ENCODE measurements around the gene CDC25B.

DNA sequence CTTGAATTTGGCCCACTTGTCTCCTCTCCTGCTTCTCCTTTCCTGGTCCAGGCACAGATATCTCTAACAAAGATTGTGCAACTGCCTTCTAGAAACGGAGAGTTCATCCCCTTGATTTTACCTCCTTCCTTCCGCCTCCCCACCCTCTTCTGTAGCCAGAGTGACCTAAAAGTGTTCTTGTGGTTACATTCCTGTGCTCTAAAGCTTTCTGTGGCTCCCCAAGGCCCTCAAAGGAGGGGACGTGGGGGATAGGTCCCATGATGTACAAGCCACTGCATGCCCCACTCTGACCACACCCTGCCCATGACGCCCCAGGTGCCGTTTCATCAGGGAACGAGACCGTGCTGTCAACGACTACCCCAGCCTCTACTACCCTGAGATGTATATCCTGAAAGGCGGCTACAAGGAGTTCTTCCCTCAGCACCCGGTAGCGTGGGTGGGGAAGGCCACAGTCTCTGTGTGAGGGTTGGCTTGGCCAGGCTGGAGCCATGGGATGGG, 8.2 kb downstream of the CDC25B start:
- TF ChIP-seq, protein P1, sequence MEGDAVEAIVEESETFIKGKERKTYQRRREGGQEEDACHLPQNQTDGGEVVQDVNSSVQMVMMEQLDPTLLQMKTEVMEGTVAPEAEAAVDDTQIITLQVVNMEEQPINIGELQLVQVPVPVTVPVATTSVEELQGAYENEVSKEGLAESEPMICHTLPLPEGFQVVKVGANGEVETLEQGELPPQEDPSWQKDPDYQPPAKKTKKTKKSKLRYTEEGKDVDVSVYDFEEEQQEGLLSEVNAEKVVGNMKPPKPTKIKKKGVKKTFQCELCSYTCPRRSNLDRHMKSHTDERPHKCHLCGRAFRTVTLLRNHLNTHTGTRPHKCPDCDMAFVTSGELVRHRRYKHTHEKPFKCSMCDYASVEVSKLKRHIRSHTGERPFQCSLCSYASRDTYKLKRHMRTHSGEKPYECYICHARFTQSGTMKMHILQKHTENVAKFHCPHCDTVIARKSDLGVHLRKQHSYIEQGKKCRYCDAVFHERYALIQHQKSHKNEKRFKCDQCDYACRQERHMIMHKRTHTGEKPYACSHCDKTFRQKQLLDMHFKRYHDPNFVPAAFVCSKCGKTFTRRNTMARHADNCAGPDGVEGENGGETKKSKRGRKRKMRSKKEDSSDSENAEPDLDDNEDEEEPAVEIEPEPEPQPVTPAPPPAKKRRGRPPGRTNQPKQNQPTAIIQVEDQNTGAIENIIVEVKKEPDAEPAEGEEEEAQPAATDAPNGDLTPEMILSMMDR (IDR thresholded peaks at IDR 0.05; ENCODE audit: poor library complexity), result no peak
- TF ChIP-seq EZH2 (IDR thresholded peaks at IDR 0.05; ENCODE audit: borderline replicate concordance), result no peak
- no peak for TF ChIP-seq EZH2phosphoT487 (IDR thresholded peaks at IDR 0.05; ENCODE audit: low read depth, severe bottlenecking, unreplicated experiment)
